ENCODE results near the gene MYO9A.
"Not testable (repeated sequence)": the region's sequence is repeated elsewhere in the genome, so short reads cannot be mapped to it uniquely, and the experiment has no call there.

Gene MYO9A

DNA sequence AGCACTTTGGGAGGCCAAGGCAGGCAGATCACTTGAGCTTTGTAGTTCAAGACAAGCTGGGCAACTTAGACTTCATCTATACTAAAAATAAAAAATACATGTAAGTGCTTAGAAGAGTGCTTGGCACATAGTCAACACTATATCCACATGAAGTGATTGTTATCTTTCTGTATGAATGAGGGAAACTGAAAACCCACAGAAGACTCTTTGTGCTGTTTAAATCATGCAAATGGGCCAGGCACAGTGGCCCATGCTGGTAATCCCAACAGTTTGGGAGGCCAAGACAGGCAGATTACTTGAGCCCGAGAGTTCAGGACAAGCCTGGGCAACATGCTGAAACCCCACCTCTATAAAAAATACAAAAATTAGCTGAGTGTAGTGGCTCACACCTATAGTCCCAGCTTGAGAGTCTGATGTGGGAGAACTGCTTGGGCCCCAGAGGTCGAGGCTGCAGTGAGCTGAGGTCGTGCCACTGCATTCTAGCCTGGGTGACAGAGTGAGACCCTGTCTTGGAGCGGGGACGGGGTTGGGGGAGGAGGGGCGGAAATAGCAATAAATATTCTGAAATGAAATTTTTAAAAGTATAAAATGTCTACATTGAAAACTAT, 177.9 kb downstream of the MYO9A start:
- no peak for DNase-seq

DNA sequence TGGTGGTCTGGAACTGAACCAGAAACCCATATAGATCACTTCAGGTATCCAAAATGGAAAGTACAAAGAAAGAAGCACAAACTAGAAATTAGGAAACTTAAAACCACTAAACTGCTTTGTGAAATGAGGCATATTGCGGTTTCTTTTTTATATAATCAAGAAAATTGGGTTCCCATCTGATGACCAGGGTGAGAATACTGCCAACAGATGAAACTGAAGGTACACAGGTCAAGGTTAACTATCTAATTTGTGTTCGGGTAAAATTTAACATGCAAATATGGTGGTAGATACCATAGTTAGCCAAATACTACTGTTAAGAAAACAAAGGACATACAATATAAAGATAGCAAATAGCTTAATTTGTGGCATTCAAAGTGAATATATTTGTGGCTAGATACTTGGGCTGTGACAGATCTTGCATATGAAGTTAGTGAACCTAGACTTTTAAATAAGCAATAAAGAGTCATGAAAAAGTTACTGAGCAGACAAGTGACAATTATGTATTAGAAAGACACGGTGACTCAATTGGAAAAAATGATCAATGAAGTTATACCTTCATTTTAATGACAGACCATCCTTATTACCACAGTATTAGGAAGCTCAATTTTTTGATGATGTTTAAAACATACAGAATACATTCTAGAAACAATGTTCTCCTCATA, 180.2 kb downstream of the MYO9A start:
- no peak for DNase-seq

DNA sequence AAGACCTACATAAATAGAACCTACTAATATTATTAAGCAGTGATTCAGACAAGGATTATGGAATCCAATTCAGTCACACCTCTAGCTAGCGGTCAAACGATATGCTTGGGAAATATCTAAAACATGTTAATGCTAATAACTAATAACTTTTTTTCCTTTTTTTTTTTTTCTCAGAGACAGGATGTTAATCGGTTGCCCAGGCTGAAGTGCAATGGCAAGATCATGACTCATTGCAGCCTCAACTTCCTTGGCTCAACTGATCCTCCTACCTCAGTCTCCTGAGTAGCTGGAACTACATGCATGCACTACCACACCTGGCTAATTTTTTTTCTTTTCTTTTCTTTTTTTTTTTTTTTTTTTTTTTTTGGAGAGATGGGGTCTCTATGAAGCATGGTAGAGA, 183.5 kb downstream of the MYO9A start:
- no peak for DNase-seq

DNA sequence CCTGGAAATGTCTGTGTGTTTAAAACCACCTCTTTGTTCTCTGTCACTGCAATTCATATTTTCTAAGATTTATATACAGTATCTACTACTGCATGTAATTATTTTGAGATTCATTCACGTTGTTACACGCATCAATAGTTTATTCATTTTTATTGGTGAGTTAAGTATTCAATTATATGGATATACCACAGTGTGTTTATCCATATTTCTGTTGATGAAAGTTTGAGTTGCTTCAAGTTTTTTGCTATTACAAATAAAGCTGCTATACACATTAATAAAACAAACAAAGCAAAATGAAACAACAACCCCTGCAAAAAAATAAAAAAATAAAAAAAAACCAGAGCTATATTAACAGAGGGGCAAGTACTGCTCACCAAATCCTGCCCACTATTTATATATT, 185.3 kb downstream of the MYO9A start:
- DNase-seq = no peak

DNA sequence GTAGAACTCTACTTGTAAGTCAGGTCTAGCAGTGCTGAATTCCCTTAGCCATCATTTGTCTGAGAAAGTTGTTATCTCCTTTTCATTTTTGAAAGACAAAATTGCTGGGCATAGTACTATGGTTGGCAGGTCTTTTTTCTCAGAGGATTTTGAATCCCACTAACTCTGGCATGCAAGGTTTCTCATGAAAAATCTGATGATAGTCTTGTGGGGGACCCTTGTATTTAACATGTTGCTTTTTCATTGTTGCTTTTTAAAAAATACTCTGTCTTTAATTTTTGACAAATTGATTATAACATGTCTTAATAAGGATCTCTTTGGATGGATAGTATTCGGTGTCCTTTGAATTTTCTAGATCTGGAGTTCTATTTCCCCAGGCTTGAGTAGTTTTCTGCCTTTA, 186.7 kb downstream of the MYO9A start:
- DNase-seq = no peak

DNA sequence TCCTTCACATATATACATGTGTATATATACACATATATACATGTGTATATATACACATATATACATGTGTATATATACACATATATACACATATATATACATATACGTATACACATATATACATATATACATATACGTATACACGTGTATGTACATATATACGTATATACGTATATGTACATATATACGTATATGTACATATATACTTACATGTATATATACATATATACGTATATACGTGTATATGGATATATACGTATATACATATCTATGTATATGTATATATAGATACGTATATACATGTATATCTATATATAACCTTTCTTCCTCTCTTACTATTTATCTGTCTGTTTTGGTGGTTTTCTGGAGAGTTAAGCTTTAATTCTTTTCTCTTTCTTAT, 192.8 kb downstream of the MYO9A start:
- no peak for DNase-seq

DNA sequence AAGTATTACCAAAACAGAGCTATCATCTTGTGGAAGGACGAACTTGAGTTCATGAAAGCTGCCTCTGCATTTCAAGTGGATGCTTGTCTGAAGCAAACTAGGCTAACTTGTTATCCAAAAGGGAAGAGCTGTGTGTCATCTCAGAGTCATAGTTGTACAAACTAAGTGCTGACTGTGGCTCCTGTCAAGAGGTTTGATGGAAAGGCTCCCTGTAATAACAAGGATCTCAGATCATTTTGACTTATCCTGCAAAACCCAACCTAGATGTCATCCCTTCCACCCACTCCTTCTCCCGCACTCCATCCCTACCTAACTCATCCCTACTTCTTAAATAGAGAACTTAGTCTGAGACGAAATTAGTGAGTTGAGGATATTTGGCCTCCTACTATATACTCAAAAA, 196.8 kb downstream of the MYO9A start:
- no peak for DNase-seq

DNA sequence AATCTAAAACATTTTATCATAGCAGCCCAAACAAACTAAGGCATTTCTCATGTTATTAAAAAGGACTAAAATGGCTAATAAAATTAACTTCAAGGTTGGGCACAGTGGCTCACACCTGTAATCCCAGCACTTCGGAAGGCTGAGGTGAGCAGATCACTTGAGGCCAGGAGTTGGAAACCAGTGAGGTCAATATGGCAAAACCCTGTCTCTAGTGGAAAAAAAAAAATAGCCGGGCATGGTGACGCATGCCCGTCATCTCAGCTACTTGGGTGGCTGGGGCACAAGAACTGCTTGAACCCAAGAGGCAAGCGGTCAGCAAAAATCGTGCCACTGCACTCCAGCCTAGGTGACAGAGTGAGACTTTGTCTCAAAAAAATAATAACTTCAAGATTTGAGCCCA, 197.4 kb downstream of the MYO9A start:
- DNase-seq = no peak

DNA sequence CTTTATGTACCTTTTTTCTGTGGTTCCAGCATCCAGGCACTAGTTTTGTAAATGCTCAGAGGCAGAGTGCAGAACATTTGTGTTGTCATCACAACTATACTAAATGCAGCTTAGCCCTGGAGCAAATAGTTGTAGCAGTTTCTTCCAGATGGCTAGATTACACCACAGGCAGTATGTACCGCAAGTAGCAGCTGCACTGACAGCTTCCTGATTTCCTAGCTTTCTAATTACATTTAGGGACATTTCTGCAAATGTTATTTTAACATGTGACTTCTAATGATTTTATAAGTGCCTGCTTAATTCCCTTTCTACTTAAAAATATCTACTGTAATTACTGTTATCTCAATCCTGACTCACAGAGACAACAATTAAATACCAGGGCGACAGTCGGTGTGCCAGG, 201.1 kb downstream of the MYO9A start:
- DNase-seq = no peak

DNA sequence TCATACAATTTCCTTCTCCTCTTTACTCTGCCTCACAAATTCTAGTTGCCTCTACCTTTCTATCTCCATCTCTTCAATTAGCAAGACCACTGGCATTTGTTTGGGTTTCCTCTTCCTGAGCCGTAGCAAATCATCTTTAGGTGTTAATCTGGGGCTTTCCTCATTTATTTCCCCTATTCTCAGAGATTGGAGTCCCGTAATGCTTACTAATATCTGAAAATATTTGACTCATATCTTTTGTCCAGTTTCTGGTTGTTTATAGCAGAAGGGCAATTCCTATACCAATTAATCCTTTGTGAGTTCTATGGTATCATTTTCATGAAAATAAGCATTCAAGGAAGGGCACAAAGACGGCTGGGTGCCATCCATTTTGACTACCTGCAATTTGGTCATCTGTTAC, 203.9 kb downstream of the MYO9A start:
- DNase-seq = no peak

DNA sequence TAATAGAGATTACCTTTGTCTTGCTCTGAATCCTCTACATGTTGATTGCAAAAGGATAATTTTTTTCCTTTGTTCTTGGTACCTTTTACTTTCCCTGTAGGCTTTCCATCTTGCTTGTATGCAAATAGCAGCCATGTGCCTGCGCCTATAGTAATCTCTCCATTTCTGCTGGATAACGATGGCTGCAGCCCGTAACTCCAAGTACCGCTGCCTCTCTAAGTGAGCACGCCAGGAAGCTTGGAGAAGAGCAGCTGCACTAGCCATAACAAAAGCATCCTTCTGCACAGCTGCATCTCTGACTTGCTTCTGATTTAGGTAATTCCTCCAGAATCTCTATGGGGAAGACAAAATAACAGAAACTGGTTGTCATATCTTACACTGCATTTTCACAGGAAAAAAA, 218.3 kb downstream of the MYO9A start:
- DNase-seq = no peak

DNA sequence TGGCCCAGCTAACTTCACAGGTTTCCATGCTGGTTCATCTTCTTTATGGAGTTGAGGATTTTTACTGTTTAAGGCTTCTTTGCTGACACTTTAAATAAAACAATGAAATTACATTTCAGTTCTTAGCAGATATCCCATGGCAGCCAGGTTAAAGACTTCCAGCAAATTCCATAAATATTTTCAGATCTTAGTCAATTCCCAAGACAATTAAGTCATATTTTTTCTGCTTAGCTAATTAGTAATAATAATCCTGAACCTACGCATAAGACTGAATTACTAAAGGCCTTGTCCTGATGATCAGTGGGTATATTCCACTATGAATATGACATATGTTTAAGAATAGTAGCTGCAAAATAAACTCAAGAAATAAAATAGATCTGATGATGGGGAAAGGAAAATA, 224.3 kb downstream of the MYO9A start:
- DNase-seq = no peak

DNA sequence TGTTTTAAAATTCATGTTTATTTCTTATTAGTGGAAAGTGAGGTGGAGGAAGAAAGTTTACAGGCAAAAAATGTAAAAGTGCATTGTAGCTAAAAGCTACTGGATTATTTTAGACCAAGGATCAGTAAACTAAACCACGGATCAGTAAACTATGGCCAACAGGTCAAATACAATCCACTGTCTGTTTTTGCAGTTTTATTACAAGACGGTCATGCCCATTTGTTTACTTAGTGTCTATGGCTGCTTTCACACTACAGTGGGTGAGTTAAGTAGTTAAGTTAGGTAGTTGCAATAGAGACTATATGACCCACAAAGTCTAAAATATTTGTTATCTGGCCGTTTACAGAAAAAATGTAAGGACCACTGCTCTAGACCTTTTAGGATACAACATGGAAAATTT, 225.6 kb downstream of the MYO9A start:
- no peak for DNase-seq

DNA sequence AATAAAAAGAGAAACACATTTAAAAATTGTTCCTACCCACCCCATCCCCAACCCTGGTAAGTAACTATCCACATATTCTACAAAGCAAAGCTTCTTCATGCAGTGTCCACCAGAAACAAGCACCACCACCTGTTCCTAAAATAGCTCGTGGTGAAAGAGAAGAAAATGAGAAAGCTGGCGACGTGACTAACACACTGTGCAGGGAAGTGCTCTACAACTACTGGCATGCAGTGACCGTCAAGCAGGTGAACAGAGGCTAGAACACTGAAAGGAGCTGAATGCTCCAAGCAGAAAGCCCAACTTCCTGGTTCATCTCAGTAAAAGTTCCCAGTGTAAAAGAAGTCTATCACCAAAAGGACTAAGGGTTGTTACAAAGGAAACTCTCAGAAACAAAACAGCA, 226.9 kb downstream of the MYO9A start:
- no peak for DNase-seq

DNA sequence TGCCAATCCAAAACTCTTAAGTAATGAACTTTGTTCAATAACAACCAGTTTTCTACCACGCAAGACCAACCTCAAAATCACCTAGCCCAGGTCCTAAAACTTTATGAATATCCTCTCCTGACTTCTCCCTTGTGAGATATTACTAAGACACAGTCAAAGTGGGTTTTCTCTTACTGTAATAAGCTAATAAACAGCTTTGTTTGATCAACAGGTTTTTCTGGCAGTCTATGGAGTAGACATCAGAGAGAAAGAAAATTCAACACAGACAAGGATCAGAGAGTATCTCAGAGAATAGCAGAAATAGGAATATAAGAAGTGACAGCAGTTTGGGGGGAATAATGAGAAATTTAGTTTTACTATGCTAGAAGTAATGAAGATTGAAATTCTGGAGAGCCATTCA, 228.0 kb downstream of the MYO9A start:
- no peak for DNase-seq

DNA sequence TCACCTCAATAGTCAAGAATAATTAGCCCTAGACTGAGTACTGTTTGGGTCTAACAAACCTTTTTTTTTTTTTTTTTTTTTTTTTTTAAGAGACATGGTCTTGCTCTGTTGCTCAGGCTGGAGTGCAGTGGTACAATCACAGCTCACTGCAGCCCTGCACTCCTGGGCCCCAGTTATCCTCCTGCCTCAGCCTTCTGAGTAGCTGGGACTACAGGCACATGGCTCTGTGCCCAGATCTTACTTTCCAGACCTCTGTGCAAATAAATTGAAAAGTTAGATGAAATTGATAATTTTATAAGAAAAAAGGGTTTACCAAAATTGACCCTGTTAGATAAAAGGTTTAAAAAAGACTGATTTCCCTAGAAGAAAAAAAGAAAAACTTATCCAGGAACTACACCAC, 228.6 kb downstream of the MYO9A start:
- no peak for DNase-seq

DNA sequence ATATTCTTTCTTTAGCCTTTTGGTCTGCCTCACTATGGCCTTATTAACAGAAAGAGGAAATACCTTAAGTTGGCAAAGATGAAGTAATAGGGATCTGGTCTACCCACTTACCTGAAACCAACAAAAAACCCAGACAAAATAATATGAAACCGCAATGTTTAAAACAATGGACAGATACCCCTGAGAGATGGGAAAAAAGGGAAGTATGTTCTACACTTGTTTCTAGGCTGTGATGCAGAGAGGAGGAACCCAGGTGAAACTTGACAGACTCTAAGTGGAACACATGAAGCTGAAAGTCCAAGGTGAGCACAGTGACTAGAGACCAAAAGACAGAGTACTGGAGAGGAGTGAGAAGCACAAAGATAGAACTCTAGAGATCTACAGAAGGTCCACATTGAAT, 229.2 kb downstream of the MYO9A start:
- no peak for DNase-seq

DNA sequence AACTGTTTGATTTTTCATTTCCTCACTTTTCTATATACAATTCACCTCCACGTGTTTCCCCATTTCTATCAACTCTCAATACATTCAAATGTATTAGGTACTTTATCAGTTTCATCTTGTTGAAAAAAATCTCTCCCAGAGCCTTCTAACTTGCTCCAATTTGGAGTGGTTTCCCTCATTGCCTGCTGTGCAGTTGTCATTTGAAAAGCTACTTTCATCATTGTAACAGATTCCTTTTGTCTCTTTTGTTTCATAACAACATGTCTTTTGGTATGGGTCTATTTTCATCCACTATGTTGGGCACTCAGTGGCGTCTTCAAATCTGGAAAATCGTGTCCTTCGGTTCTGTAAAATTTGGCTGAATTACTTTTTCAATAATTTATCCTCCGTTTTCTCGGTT, 232.6 kb downstream of the MYO9A start:
- DNase-seq = no peak

DNA sequence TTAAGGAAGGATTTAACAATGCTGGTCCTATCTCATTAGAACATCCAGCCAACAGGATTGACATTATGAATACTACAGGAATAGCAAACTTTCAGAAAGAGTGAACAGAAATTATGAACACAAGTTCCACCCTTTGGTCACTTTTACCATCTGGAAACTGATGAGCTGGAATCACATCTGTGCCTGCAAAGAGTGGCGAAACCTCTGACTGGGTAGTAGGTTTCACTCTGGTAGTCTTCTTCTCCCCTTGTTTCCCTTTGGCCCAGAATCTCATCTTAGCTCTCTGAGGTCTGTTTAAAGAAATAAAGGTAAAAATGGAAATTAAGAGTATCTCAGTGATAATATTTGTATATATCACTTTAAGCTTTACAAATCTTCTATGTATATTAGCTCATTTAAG, 234.5 kb downstream of the MYO9A start:
- DNase-seq = no peak

DNA sequence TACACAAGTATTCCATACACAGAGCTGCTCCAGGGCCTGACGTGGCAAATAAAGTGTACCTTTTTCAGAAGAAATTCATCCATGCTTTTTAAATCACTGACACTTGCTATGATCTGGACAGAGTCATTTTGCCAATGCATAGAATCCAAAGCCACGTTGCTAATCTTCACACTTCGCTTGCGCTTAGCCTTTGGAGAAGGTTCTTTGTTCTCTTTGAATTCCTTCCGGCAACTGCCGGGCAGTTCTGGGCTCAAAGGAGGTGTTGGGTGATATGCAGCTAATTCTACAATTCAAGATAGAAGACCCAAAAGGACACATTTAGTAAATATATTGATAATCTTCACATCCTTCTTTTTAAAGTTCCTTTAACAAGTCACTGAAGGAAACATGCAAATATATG, 237.7 kb downstream of the MYO9A start:
- DNase-seq = no peak

DNA sequence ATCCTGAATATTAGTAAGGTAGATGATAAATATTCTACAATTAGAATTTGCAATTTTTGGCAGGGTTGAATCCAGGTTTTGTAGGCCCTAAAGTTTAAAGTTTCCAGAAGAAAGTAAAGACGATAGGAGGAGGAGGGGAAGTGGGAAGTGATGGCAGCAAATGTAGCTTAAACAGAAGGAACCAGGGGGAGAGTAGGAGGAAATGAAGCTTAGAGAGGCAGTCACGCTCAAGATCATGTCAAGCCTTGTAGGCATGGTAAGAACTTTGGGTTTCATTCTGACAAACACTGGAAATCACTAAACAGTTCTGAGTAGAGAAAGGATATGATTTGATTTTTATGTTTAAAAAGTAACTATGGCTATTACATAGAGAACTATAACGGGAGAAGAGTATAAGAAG, 243.7 kb downstream of the MYO9A start:
- DNase-seq = no peak

DNA sequence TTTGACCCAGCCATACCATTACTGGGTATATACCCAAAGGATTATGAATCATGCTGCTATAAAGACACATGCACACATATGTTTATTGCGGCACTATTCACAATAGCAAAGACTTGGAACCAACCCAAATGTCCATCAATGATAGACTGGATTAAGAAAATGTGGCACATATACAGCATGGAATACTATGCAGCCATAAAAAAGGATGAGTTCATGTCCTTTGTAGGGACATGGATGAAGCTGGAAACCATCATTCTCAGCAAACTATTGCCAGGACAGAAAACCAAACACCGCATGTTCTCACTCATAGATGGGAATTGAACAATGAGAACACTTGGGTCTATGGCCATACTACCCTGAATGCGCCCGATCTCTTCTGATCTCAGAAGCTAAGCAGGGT, 259.7 kb downstream of the MYO9A start:
- not testable (repeated sequence) for DNase-seq

DNA sequence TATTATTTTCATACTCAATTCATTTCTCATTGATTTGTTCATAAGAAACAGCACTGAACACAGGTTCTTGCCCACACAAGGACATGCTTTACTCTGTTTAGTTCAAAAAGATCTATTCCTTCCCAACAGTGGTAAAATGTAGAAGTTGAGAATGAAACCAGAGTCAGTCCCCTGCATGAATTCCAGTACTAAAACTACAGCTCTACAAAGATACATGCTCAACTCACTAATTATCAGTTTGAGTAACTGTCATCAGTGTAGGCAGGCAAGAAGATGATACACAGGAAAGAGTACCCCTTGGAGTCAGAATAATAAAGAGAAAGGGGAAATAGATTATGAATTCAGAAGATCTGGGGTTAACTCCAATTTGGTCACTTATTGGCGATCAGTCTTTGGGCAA, 264.4 kb downstream of the MYO9A start:
- DNase-seq = no peak

DNA sequence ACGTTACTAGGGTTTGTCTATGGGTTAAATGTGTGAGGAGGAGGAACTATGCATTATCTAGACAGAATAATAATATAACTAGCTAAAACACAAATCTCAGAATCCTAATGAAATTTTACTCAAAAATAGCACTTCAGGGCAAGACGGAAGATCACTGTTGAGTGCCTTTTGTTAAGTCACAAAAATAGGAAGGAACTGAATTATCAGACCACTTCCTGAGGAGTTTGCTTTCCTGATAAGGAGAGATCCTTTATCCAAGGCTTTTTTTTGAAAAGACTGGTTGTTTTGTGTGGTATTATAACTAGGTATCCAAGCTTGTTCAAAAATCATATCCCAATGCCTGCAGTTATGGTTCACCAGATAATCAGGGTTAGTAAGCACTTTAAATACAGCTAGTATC, 273.0 kb downstream of the MYO9A start:
- DNase-seq = no peak

DNA sequence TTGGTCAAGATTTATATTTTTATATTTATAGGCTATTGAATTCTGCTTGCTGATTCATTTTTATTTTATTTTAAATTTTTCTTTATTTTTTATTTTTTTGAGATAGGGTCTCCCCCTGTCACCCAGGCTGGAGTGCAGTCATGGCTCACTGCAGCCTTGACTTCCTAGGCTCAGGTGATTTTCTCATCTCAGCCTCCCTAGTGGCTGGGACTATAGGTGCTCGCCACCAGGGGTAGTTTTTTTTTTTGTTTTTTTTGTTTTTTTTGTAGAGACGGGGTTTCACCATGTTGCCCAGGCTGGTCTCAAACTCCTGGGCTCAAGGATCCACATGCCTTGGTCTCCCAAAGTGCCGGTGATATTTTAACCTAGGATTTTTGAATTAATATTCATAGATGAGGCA, 276.4 kb downstream of the MYO9A start:
- DNase-seq = no peak

All from activated T-cell treated with anti-CD3 and anti-CD28 coated beads, Interleukin-2, amount 50 U/mL, for 1 hour (primary cell).